C4-2B (cell line): ENCODE measurements around the gene DGKE.

ENCODE experiments used
- CTCF ChIP-seq: fragments of 450-650 bp; conservative IDR thresholded peaks from 2 replicates; pipeline ENCODE4 v1.5.1; 2017; ENCODE audit warnings: mild to moderate bottlenecking
- ZFX ChIP-seq: fragments of 450-650 bp; IDR thresholded peaks from 2 replicates; pipeline ENCODE4 v1.6.1; 2017

GRCh38 chr17:56834380-56835263 lies 671 bp downstream of the DGKE start:
- TF ChIP-seq CTCF (peak; percentile 13; the same call in 1 of the 2 replicates), ZFX (peak; percentile 85)
